Endodermal cell (in vitro differentiated cells): Measurements from ENCODE around the gene NAPA. TPM values are rescaled to one million over a fixed set of nuclear protein-coding genes. Genes with fewer than 3 reads are reported as not detected.

ENCODE experiments used
- DNase-seq: peaks from one replicate; pipeline ENCODE4 v3.0.0-alpha.2; 2017
- H3K27ac ChIP-seq: 2 replicates; pipeline ENCODE4 v1.5.1; 2013; ENCODE audit warnings: mild to moderate bottlenecking, low read depth, low read length, moderate library complexity
- H3K27me3 ChIP-seq: 2 replicates; pipeline ENCODE4 v1.6.1; 2013; ENCODE audit warnings: mild to moderate bottlenecking, low read length, moderate library complexity; ENCODE audit not compliant: insufficient read depth, control insufficient read depth, poor library complexity, severe bottlenecking
- H3K36me3 ChIP-seq: 2 replicates; pipeline ENCODE4 v1.7.0; 2013; ENCODE audit warnings: mild to moderate bottlenecking, low read length, moderate library complexity; ENCODE audit not compliant: control insufficient read depth, insufficient read depth
- H3K4me1 ChIP-seq: one replicate; pipeline ENCODE4 v1.7.0; 2013; ENCODE audit warnings: low read length; ENCODE audit not compliant: control insufficient read depth, insufficient read depth
- H3K4me3 ChIP-seq: 2 replicates; pipeline ENCODE4 v1.5.1; 2013; ENCODE audit warnings: mild to moderate bottlenecking, low read length, moderate library complexity
- H3K9ac ChIP-seq: 2 replicates; pipeline ENCODE4 v1.6.1; 2013; ENCODE audit warnings: mild to moderate bottlenecking, low read length, moderate library complexity; ENCODE audit not compliant: poor library complexity, severe bottlenecking; ENCODE audit errors: extremely low read depth
- H3K9me3 ChIP-seq: 2 replicates; pipeline ENCODE4 v1.6.1; 2013; ENCODE audit warnings: mild to moderate bottlenecking, low read length, moderate library complexity; ENCODE audit not compliant: control insufficient read depth
- H3K27ac Mint-ChIP-seq: 2 replicates; pipeline ENCODE4 v1.8.0; 2020; ENCODE audit warnings: mixed read lengths
- H3K27me3 Mint-ChIP-seq: 2 replicates; pipeline ENCODE4 v1.8.0; 2021; ENCODE audit warnings: mild to moderate bottlenecking, mixed read lengths; ENCODE audit not compliant: insufficient read depth
- H3K36me3 Mint-ChIP-seq: 2 replicates; pipeline ENCODE4 v1.8.0; 2020; ENCODE audit warnings: low read depth, mixed read lengths
- H3K4me1 Mint-ChIP-seq: 2 replicates; pipeline ENCODE4 v1.8.0; 2020; ENCODE audit warnings: mixed read lengths
- H3K4me3 Mint-ChIP-seq: 2 replicates; pipeline ENCODE4 v1.8.0; 2020; ENCODE audit warnings: mild to moderate bottlenecking, moderate library complexity, mixed read lengths
- H3K9me3 Mint-ChIP-seq: 2 replicates; pipeline ENCODE4 v1.8.0; 2020; ENCODE audit warnings: mild to moderate bottlenecking, mixed read lengths
- CTCF ChIP-seq: fragments of 200-600 bp; sonication (generic); conservative IDR thresholded peaks from 2 replicates; pipeline ENCODE4 v1.5.0; 2021; ENCODE audit warnings: antibody characterized with exemption, mild to moderate bottlenecking
- WGBS, 2 experiments: methylation state at CpG; one replicate each; pipeline versions ENCODE4 v1.1.5 to v1.1.7; 2013; ENCODE audit warnings: missing lambda C conversion rate in 2 of 2, mixed read lengths in 1 of 2; ENCODE audit not compliant: insufficient coverage in 1 of 2, insufficient read length in 1 of 2; 5-methylcytosine and 5-hydroxymethylcytosine counted together
- total RNA-seq, 2 donors: library from RNA; stranded (reverse); fragmentation: NEBNext Ultra II Directional in 1 of 2; extraction: Animal tissue kit (Norgen Biotek cat#: 25700) in 1 of 2; gene quantifications; 2 replicates in 1 of 2; 3 replicates in 1 of 2; pipeline ENCODE4 v1.2.1, GENCODE V29; 2021

Gene NAPA
- total RNA-seq, 2 donors from 2014 or later, result 66.0 to 73.9 TPM

GRCh38 chr19:47547199-47547598, 32.3 kb upstream of the NAPA start:
- H3K4me3 ChIP-seq, result no peak overlapping the region
- Mint-ChIP-seq H3K27me3 (peaks cover 2% of the 10 kb centered on the region), H3K27ac (no peak overlapping the region), H3K36me3 (no peaks in the 10 kb centered on the region), H3K9me3 (no peaks in the 10 kb centered on the region), H3K4me1 (peaks cover 9% of the 10 kb centered on the region), H3K4me3 (no peak overlapping the region)
- H3K9ac ChIP-seq, result no peak overlapping the region
- H3K27me3 ChIP-seq, result no peaks in the 10 kb centered on the region
- H3K27ac ChIP-seq, result no peak overlapping the region
- DNase-seq, result no peak
- WGBS, 2 experiments, result 67 to 85% methylated on average over 1 to 2 of the region's 2 CpGs
- H3K4me1 ChIP-seq, result no peaks in the 10 kb centered on the region
- H3K9me3 ChIP-seq, result no peaks in the 10 kb centered on the region
- TF ChIP-seq CTCF, result no peak
- H3K36me3 ChIP-seq, result no peaks in the 10 kb centered on the region

GRCh38 chr19:47545061-47545948, 30.4 kb upstream of the NAPA start:
- TF ChIP-seq CTCF, result no peak
- peak; percentile 68 for DNase-seq
- Mint-ChIP-seq H3K27me3 (peaks cover 2% of the 10 kb centered on the region), H3K4me3 (no peak overlapping the region), H3K9me3 (no peaks in the 10 kb centered on the region), H3K27ac (no peak overlapping the region), H3K4me1 (peaks cover 9% of the 10 kb centered on the region), H3K36me3 (no peaks in the 10 kb centered on the region)
- Histone ChIP-seq H3K27ac (no peak overlapping the region), H3K27me3 (no peaks in the 10 kb centered on the region), H3K4me3 (no peak overlapping the region), H3K9me3 (no peaks in the 10 kb centered on the region), H3K4me1 (no peaks in the 10 kb centered on the region), H3K36me3 (no peaks in the 10 kb centered on the region), H3K9ac (no peak overlapping the region)
- WGBS, 2 experiments, result 92 to 95% methylated on average over 36 to 75 of the region's 75 CpGs

GRCh38 chr19:47544476-47544875, 29.6 kb upstream of the NAPA start:
- Histone ChIP-seq H3K27ac (no peak overlapping the region), H3K9me3 (no peaks in the 10 kb centered on the region), H3K4me1 (no peaks in the 10 kb centered on the region), H3K27me3 (no peaks in the 10 kb centered on the region), H3K36me3 (no peaks in the 10 kb centered on the region), H3K9ac (no peak overlapping the region), H3K4me3 (no peak overlapping the region)
- TF ChIP-seq CTCF, result no peak
- Mint-ChIP-seq H3K9me3 (no peaks in the 10 kb centered on the region), H3K36me3 (no peaks in the 10 kb centered on the region), H3K27ac (no peak overlapping the region), H3K4me1 (peaks cover 17% of the 10 kb centered on the region), H3K27me3 (peaks cover 2% of the 10 kb centered on the region), H3K4me3 (no peak overlapping the region)
- whole genome bisulfite sequencing, 2 experiments, result 94 to 95% methylated on average over 15 to 22 of the region's 22 CpGs
- no peak for DNase-seq
